Peyer's patch (tissue), 4 donors: ENCODE results near the gene LIMS1. TPM values are rescaled to one million over a fixed set of nuclear protein-coding genes. Genes with fewer than 3 reads are reported as not detected.
"Not testable (repeated sequence)": the region's sequence is repeated elsewhere in the genome, so short reads cannot be mapped to it uniquely, and the experiment has no call there.

Experiments used
- DNase-seq, 3 donors: peaks; one replicate each; pipeline ENCODE4 v3.0.0-alpha.2; 2017 to 2019
- H3K27ac ChIP-seq, 4 donors: fragments of 200-600 bp; sonication (generic); one replicate each; pipeline ENCODE4 v1.5.1; 2016 to 2019
- H3K27me3 ChIP-seq, 2 donors: fragments of 200-600 bp; sonication (generic); one replicate each; pipeline ENCODE4 v1.5.1; 2019
- H3K36me3 ChIP-seq, 3 donors: fragments of 200-600 bp; sonication (generic); one replicate each; pipeline ENCODE4 v1.5.1; 2016 to 2019
- H3K4me1 ChIP-seq, 4 donors: fragments of 200-600 bp; sonication (generic); one replicate each; pipeline ENCODE4 v1.5.1; 2016 to 2019
- H3K4me3 ChIP-seq, 4 donors: fragments of 200-600 bp; sonication (generic); 1 replicate in 3 of 4; 2 replicates in 1 of 4; pipeline ENCODE4 v1.5.1; 2016 to 2019; ENCODE audit warnings: mild to moderate bottlenecking in 1 of 4
- H3K9me3 ChIP-seq, 4 donors: fragments of 200-600 bp; sonication (generic); one replicate each; pipeline ENCODE4 v1.5.1; 2016 to 2019; ENCODE audit warnings: mild to moderate bottlenecking in 1 of 4
- CTCF ChIP-seq, 6 experiments: fragments of 450-650 bp in 4 of 6; fragments of 200-600 bp in 2 of 6; sonication (generic) in 1 of 6; IDR thresholded peaks; one replicate each; pipeline ENCODE4 v1.5.1; 2017 to 2019; ENCODE audit warnings: antibody characterized with exemption in 6 of 6, mild to moderate bottlenecking in 3 of 6, moderate library complexity in 1 of 6
- POLR2A ChIP-seq, 2 donors: fragments of 450-650 bp; IDR thresholded peaks; one replicate each; pipeline ENCODE4 v1.5.1; 2017; ENCODE audit warnings: antibody characterized with exemption in 2 of 2, mild to moderate bottlenecking in 2 of 2, moderate library complexity in 2 of 2
- total RNA-seq, 4 donors: library from RNA; depleted of rRNA; stranded (reverse); fragments of >200 nt; gene quantifications; one replicate each; pipeline ENCODE4 v1.1.0, GENCODE V29; 2016

LIMS1 gene
- total RNA-seq, 4 donors from 2014 or later: 24.2 to 78.4 (median 39.6) TPM

GRCh38 chr2:108524688-108525087, 9.6 kb upstream of the LIMS1 start:
- not testable (repeated sequence) for H3K4me3 ChIP-seq, H3K9me3 ChIP-seq, H3K36me3 ChIP-seq, H3K27ac ChIP-seq, H3K27me3 ChIP-seq, H3K4me1 ChIP-seq, DNase-seq

GRCh38 chr2:108525258-108525657, 9.0 kb upstream of the LIMS1 start:
- H3K9me3 ChIP-seq, H3K36me3 ChIP-seq, DNase-seq: not testable (repeated sequence)

GRCh38 chr2:108531674-108532055, 2.6 kb upstream of the LIMS1 start:
- no peaks in the 10 kb centered on the region for H3K9me3 ChIP-seq
- H3K4me3 ChIP-seq: no peak overlapping the region
- H3K27ac ChIP-seq: no peak overlapping the region
- H3K36me3 ChIP-seq: no peaks in the 10 kb centered on the region
- peaks cover 0 to 26% (median 0%) of the 10 kb centered on the region in 4 donors for H3K4me1 ChIP-seq
- DNase-seq: no peak
- TF ChIP-seq POLR2A (IDR thresholded peaks at IDR 0.05) (no peak), CTCF (IDR thresholded peaks at IDR 0.05) (no peak)
- no peaks in the 10 kb centered on the region for H3K27me3 ChIP-seq

More at GRCh38 chr2:108525258-108525657, 9.0 kb upstream of the LIMS1 start:
- H3K27ac ChIP-seq, H3K4me3 ChIP-seq, H3K4me1 ChIP-seq, H3K27me3 ChIP-seq: not testable (repeated sequence)

GRCh38 chr2:108534584-108535356, 500 bp downstream of the LIMS1 start:
- TF ChIP-seq CTCF (IDR thresholded peaks at IDR 0.05) (no peak), POLR2A (IDR thresholded peaks at IDR 0.05) (peak in 1 of 2 donors; percentile 56)
- peak; percentile 42 to 75 (median 70) for DNase-seq
- Histone ChIP-seq H3K4me3 (peak overlapping the region; percentile 58 to 94 (median 72)), H3K27me3 (no peaks in the 10 kb centered on the region), H3K27ac (peak overlapping the region; percentile 86 to 96 (median 91)), H3K9me3 (no peaks in the 10 kb centered on the region), H3K4me1 (peaks cover 0 to 38% (median 0%) of the 10 kb centered on the region in 4 donors), H3K36me3 (no peaks in the 10 kb centered on the region)

GRCh38 chr2:108535357-108535631, 1.0 kb downstream of the LIMS1 start:
- H3K4me3 ChIP-seq: peak overlapping the region; percentile 58 to 94 (median 72)
- H3K4me1 ChIP-seq: peaks cover 0 to 38% (median 0%) of the 10 kb centered on the region in 4 donors
- TF ChIP-seq CTCF (IDR thresholded peaks at IDR 0.05): no peak
- no peak for TF ChIP-seq POLR2A (IDR thresholded peaks at IDR 0.05)
- H3K36me3 ChIP-seq: no peaks in the 10 kb centered on the region
- H3K27ac ChIP-seq: peak overlapping the region in 3 of 4 donors; percentile 86 to 96 (median 92)
- no peak for DNase-seq
- no peaks in the 10 kb centered on the region for H3K9me3 ChIP-seq
- H3K27me3 ChIP-seq: no peaks in the 10 kb centered on the region

- Histone ChIP-seq H3K36me3 (no peaks in the 10 kb centered on the region), H3K4me1 (peaks cover 0 to 43% (median 0%) of the 10 kb centered on the region in 4 donors), H3K4me3 (peak overlapping the region in 1 of 4 donors; percentile 61), H3K27me3 (no peaks in the 10 kb centered on the region), H3K27ac (no peak overlapping the region), H3K9me3 (no peaks in the 10 kb centered on the region)
- no peak for DNase-seq
- TF ChIP-seq CTCF (IDR thresholded peaks at IDR 0.05): no peak
- TF ChIP-seq POLR2A (IDR thresholded peaks at IDR 0.05): no peak
These were observed 2.0 kb downstream of the LIMS1 start for GRCh38 chr2:108536133-108536780.
